OCI-LY1 (cell line): ENCODE results near the gene MROH9.
"Not testable (repeated sequence)": the region's sequence is repeated elsewhere in the genome, so short reads cannot be mapped to it uniquely, and the experiment has no call there.

ENCODE experiments used
- H2AFZ ChIP-seq: fragments of 200-600 bp; sonication (generic), shearing (Covaris generic); 2 replicates; pipeline ENCODE4 v1.6.0; 2014; ENCODE audit warnings: antibody characterized with exemption, mild to moderate bottlenecking, low read length
- H3F3A ChIP-seq: fragments of 200-600 bp; sonication (generic), shearing (Covaris generic); 2 replicates; pipeline ENCODE4 v1.6.0; 2014; ENCODE audit warnings: mild to moderate bottlenecking, antibody characterized with exemption, low read length, moderate library complexity; ENCODE audit not compliant: insufficient read depth
- H3K27ac ChIP-seq: fragments of 200-600 bp; sonication (generic); 2 replicates; pipeline ENCODE4 v1.5.1; 2014; ENCODE audit warnings: low read length, mixed run types, mild to moderate bottlenecking, low read depth; ENCODE audit not compliant: poor library complexity, severe bottlenecking
- H3K27me3 ChIP-seq: fragments of 200-600 bp; sonication (generic); 2 replicates; pipeline ENCODE4 v1.6.0; 2014; ENCODE audit warnings: antibody characterized with exemption, mild to moderate bottlenecking, low read length, moderate library complexity; ENCODE audit not compliant: insufficient read depth
- H3K36me3 ChIP-seq: fragments of 200-600 bp; sonication (generic); 2 replicates; pipeline ENCODE4 v1.6.1; 2014; ENCODE audit warnings: mild to moderate bottlenecking, antibody characterized with exemption, low read length, moderate library complexity, mixed read lengths; ENCODE audit not compliant: insufficient read depth
- H3K4me1 ChIP-seq: fragments of 200-600 bp; sonication (generic); 2 replicates; pipeline ENCODE4 v1.5.1; 2014; ENCODE audit warnings: mild to moderate bottlenecking, low read length, moderate library complexity; ENCODE audit not compliant: insufficient read depth, severe bottlenecking
- H3K4me2 ChIP-seq: fragments of 200-600 bp; sonication (generic), shearing (Covaris generic); 2 replicates; pipeline ENCODE4 v1.6.1; 2014; ENCODE audit warnings: low read length
- H3K4me3 ChIP-seq: fragments of 200-600 bp; sonication (generic); 2 replicates; pipeline ENCODE4 v1.5.1; 2014; ENCODE audit warnings: low read length, low read depth, mild to moderate bottlenecking, mixed read lengths; ENCODE audit not compliant: poor library complexity, severe bottlenecking
- H3K79me2 ChIP-seq: fragments of 200-600 bp; shearing (Covaris generic); 2 replicates; pipeline ENCODE4 v1.6.1; 2016; ENCODE audit warnings: mixed run types, low read length, mixed read lengths; ENCODE audit not compliant: insufficient read depth
- H3K9ac ChIP-seq: fragments of 200-600 bp; sonication (generic), shearing (Covaris generic); 2 replicates; pipeline ENCODE4 v1.6.1; 2014; ENCODE audit warnings: mild to moderate bottlenecking, low read length, mixed read lengths
- H3K9me2 ChIP-seq: fragments of 200-600 bp; sonication (generic), shearing (Covaris generic); 2 replicates; pipeline ENCODE4 v1.6.1; 2014; ENCODE audit warnings: low read depth, mild to moderate bottlenecking, low read length, mixed read lengths
- H3K9me3 ChIP-seq: fragments of 200-600 bp; shearing (Covaris generic); 2 replicates; pipeline ENCODE4 v1.6.1; 2014; ENCODE audit warnings: low read length, mixed read lengths
- H4K20me1 ChIP-seq: fragments of 200-600 bp; sonication (generic), shearing (Covaris generic); 2 replicates; pipeline ENCODE4 v1.6.0; 2016; ENCODE audit warnings: mild to moderate bottlenecking, low read length; ENCODE audit not compliant: insufficient read depth
- EZH2 ChIP-seq: fragments of 200-600 bp; sonication (generic), shearing (Covaris generic); IDR thresholded peaks from 2 replicates; pipeline ENCODE4 v1.8.0; 2017; ENCODE audit warnings: borderline replicate concordance, mixed run types, mild to moderate bottlenecking, antibody characterized with exemption, low read length, moderate library complexity, mixed read lengths
- TF ChIP-seq, protein P1 (sequence below): fragments of 200-600 bp; sonication (generic), shearing (Covaris generic); IDR thresholded peaks from 2 replicates; pipeline ENCODE4 v1.5.1; 2017; ENCODE audit warnings: mild to moderate bottlenecking, antibody characterized with exemption, low read length, moderate library complexity, mixed read lengths

MROH9 gene

DNA sequence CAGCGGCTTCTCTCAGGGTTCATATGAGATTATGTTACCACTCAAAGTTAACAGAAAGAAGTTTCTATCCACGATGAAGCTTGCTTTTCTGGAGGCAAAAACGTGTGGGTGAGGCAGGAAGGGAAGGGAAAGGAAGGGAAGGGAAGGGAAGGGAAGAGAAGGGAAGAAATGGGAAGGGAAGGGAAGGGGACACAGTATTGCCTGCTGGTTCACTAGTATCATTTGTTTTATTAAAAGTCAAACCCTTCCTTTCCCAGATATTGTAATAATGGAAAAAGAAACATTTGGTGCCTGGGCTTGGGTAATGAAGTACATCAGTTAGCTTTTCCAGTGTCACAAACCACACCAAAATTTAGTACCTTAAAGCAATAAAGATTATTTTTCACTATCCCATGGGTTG lies 18.0 kb upstream of the MROH9 start:
- no peak for TF ChIP-seq EZH2
- TF ChIP-seq, protein P1, sequence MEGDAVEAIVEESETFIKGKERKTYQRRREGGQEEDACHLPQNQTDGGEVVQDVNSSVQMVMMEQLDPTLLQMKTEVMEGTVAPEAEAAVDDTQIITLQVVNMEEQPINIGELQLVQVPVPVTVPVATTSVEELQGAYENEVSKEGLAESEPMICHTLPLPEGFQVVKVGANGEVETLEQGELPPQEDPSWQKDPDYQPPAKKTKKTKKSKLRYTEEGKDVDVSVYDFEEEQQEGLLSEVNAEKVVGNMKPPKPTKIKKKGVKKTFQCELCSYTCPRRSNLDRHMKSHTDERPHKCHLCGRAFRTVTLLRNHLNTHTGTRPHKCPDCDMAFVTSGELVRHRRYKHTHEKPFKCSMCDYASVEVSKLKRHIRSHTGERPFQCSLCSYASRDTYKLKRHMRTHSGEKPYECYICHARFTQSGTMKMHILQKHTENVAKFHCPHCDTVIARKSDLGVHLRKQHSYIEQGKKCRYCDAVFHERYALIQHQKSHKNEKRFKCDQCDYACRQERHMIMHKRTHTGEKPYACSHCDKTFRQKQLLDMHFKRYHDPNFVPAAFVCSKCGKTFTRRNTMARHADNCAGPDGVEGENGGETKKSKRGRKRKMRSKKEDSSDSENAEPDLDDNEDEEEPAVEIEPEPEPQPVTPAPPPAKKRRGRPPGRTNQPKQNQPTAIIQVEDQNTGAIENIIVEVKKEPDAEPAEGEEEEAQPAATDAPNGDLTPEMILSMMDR, result no peak
- H3K36me3 ChIP-seq, result no peaks in the 10 kb centered on the region
- H3K4me2 ChIP-seq, result no peak overlapping the region
- no peaks in the 10 kb centered on the region for H3K79me2 ChIP-seq
- no peak overlapping the region for H3K27ac ChIP-seq
- H3F3A ChIP-seq, result no peaks in the 10 kb centered on the region; the same call in 1 of the 2 replicates
- H3K27me3 ChIP-seq, result no peaks in the 10 kb centered on the region
- no peaks in the 10 kb centered on the region for H3K9me2 ChIP-seq
- peaks cover 12% of the 10 kb centered on the region for H3K9me3 ChIP-seq
- H3K4me1 ChIP-seq, result no peaks in the 10 kb centered on the region
- H2AFZ ChIP-seq, result no peak overlapping the region
- H3K9ac ChIP-seq, result no peak overlapping the region
- H3K4me3 ChIP-seq, result no peak overlapping the region
- H4K20me1 ChIP-seq, result no peaks in the 10 kb centered on the region

DNA sequence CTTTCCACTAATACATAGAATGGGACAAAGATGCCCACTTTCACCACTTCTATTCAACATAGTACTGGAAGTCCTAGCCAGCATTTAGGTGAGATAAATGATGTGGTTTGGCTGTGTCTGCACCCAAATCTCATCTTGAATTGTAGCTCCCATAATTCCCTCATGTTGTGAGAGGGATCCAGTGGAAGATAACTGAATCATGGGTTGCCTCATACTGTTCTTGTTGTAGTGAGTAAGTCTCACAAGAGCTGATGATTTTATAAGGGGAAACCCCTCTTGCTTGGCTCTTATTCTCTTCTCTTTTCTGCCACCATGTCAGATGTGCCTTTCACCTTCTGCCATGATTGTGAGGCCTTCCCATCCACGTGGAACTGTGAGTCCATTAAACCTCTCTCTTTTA lies 10.7 kb upstream of the MROH9 start:
- not testable (repeated sequence) for H3K4me3 ChIP-seq, H3K9me2 ChIP-seq, H3K27ac ChIP-seq, H3K9ac ChIP-seq, H4K20me1 ChIP-seq, H3F3A ChIP-seq, H3K36me3 ChIP-seq, H3K79me2 ChIP-seq, H3K4me1 ChIP-seq, H2AFZ ChIP-seq, H3K4me2 ChIP-seq, H3K27me3 ChIP-seq
- H3K9me3 ChIP-seq, result peaks cover 12% of the 10 kb centered on the region

DNA sequence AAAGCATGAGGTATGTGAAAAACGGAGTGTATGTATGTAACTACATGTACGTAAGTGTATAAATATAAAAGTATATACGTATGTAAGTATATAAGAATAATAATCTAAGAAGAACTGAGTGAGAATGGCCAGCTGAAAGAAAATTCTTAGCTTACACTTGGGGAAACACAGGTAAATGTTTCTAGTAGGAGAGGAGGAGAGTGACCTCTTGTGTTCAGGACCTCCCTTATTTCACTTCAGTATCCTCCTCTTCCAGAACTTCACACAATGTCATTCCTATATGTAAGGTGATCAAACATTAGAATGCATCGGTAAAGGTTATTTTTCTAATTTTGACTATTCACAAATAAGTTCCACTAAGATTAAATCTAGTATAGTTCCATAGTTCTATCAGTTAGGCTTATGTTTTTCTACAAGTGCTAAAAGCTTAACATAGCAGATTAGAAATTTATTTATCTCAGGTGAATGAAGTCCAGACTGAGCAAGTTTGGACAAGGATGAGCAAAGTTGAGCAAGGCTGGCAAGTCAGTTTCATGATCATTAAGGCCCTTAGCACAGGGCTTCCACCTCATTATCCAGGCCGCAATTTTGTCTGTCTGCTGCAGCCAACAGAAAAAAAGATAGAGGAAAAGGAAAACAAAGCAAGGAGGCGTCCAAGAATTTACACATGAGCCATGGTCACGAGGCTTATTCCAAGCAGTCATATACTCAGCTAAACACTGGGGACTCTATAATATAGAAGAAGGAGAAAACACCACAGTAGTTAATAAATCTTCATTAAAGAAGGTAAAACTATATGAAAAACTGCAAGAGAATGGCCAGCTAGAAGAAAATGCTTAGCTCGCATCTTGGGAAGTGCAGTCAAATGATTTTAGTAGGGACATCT lies 7.1 kb upstream of the MROH9 start:
- TF ChIP-seq EZH2, result no peak
- TF ChIP-seq, protein P1, result 0 out of 2 replicates have a peak, but pooled peaks have one; percentile 6
- H3K9me2 ChIP-seq, result no peaks in the 10 kb centered on the region
- H3K9ac ChIP-seq, result no peak overlapping the region
- H3K4me2 ChIP-seq, result no peak overlapping the region
- no peak overlapping the region for H3K27ac ChIP-seq
- no peaks in the 10 kb centered on the region for H3K79me2 ChIP-seq
- H3F3A ChIP-seq, result no peaks in the 10 kb centered on the region
- H3K27me3 ChIP-seq, result no peaks in the 10 kb centered on the region
- H2AFZ ChIP-seq, result no peak overlapping the region
- no peaks in the 10 kb centered on the region for H3K9me3 ChIP-seq
- no peak overlapping the region for H3K4me3 ChIP-seq
- H3K4me1 ChIP-seq, result no peaks in the 10 kb centered on the region
- no peaks in the 10 kb centered on the region for H4K20me1 ChIP-seq
- H3K36me3 ChIP-seq, result no peaks in the 10 kb centered on the region

DNA sequence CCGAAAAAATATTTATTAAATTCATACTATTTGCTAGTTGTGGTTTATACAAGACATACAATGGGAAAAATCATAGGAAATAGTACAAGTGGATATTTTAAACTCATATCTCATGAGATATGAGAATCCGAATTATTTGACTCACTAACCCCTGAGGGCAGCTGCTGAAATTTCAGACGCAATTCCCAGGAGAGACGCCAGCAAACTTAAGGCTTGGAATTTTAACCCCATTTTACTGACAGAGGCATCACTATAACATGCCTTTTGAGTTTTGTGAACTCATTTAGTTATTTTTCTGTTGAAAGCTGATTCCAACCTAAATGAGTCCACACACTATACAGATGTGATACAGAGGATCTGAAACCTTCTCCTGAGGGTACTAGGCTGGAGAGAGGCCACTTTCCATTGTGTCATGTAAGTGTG lies 5.9 kb upstream of the MROH9 start:
- Histone ChIP-seq H4K20me1 (no peaks in the 10 kb centered on the region), H3K9ac (no peak overlapping the region), H3K4me1 (no peaks in the 10 kb centered on the region), H3F3A (no peaks in the 10 kb centered on the region), H2AFZ (no peak overlapping the region), H3K27ac (no peak overlapping the region), H3K4me3 (no peak overlapping the region), H3K4me2 (no peak overlapping the region), H3K36me3 (no peaks in the 10 kb centered on the region), H3K79me2 (no peaks in the 10 kb centered on the region), H3K9me2 (no peaks in the 10 kb centered on the region), H3K27me3 (no peaks in the 10 kb centered on the region), H3K9me3 (no peaks in the 10 kb centered on the region)
- TF ChIP-seq EZH2, result no peak
- TF ChIP-seq, protein P1, result no peak
